Hepatocyte (in vitro differentiated cells): ENCODE data around the gene KIFC1.
A peak's percentile ranks its signal among the peaks of the same experiment; 100 is the strongest.

Source experiments
- CTCF ChIP-seq: fragments of 200-600 bp; sonication (generic); IDR thresholded peaks from 2 replicates; pipeline ENCODE4 v1.5.1; 2016; ENCODE audit warnings: antibody characterized with exemption, mild to moderate bottlenecking; ENCODE audit not compliant: poor library complexity
- EZH2 ChIP-seq: fragments of 200-600 bp; sonication (generic); IDR thresholded peaks from 2 replicates; pipeline ENCODE4 v1.6.1; 2016; ENCODE audit warnings: antibody characterized with exemption, mild to moderate bottlenecking, borderline replicate concordance
- EZH2phosphoT487 ChIP-seq: fragments of 200-600 bp; sonication (generic); IDR thresholded peaks from one replicate; pipeline ENCODE4 v1.6.1; 2018; ENCODE audit warnings: antibody characterized with exemption, mild to moderate bottlenecking, low read depth, moderate library complexity; ENCODE audit not compliant: unreplicated experiment, severe bottlenecking

- TF ChIP-seq CTCF (peak; percentile 46), EZH2 (no peak), EZH2phosphoT487 (no peak)
These were observed 26.5 kb downstream of the KIFC1 start, which contains the start of gene CUTA for GRCh38 chr6:33417903-33418689.
